SK-N-MC (cell line): Measurements from ENCODE around the gene ATMIN.

Experiments used
- EZH2 ChIP-seq: fragments of 200-600 bp; sonication (generic); IDR thresholded peaks from one replicate; pipeline ENCODE4 v1.6.1; 2017; ENCODE audit warnings: antibody characterized with exemption
- POLR2AphosphoS5 ChIP-seq: IDR thresholded peaks from 2 replicates; pipeline ENCODE4 v1.6.1; 2012; ENCODE audit warnings: mild to moderate bottlenecking, low read depth, low read length, borderline replicate concordance

DNA sequence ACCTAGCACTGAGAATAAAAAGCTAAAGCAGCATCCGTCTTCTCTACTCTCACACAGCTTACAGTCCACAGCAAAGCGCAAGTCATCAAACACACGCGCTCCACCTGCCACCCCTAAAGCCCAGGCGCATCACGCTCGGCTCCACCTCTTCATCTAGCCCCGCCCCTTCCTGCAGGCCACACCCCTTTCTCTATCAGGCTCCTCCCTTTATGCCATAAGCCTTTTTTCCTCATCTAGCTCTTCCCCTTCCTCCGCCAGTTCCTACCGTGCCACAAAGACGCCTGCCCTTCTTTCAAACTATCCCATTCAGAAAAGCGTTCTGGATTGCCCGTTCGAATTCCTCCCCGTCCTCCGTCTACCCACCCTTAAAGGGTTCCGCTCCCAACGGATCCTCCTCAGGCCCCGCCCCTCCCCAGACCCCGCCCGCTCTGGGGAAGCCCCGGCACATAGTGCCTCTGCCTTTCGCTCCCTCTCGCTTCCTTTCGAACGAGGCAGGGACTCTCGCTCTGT is 41.0 kb downstream of the ATMIN start:
- TF ChIP-seq EZH2 (no peak), POLR2AphosphoS5 (no peak)
